SU-DHL-6 (cell line): ENCODE measurements around the gene LIG3.
A peak's percentile ranks its signal among the peaks of the same experiment; 100 is the strongest.

Source experiments
- H2AFZ ChIP-seq: fragments of 200-600 bp; sonication (generic); 2 replicates; pipeline ENCODE4 v1.6.1; 2014; ENCODE audit warnings: low read depth, mild to moderate bottlenecking, moderate library complexity, mixed read lengths, antibody characterized with exemption, low read length; ENCODE audit not compliant: severe bottlenecking
- H3F3A ChIP-seq: fragments of 200-600 bp; shearing (Covaris generic); 2 replicates; pipeline ENCODE4 v1.6.0; 2016; ENCODE audit warnings: antibody characterized with exemption, mild to moderate bottlenecking; ENCODE audit not compliant: insufficient read depth
- H3K27ac ChIP-seq: fragments of 200-600 bp; sonication (generic); 2 replicates; pipeline ENCODE4 v1.5.1; 2016; ENCODE audit warnings: low read depth, mild to moderate bottlenecking, low read length, moderate library complexity, mixed read lengths
- H3K27me3 ChIP-seq: fragments of 200-600 bp; sonication (generic), shearing (Covaris generic); 2 replicates; pipeline ENCODE4 v1.6.0; 2014; ENCODE audit warnings: mild to moderate bottlenecking, low read length
- H3K36me3 ChIP-seq: fragments of 200-600 bp; sonication (generic); 2 replicates; pipeline ENCODE4 v1.6.1; 2014; ENCODE audit warnings: mild to moderate bottlenecking, low read length, mixed read lengths
- H3K4me2 ChIP-seq: fragments of 300-600, 200-600 bp; shearing (Covaris generic), sonication (generic); 2 replicates; pipeline ENCODE4 v1.6.0; 2014; ENCODE audit warnings: low read length, low read depth, mild to moderate bottlenecking; ENCODE audit not compliant: poor library complexity, severe bottlenecking
- H3K4me3 ChIP-seq: fragments of 200-600 bp; sonication (generic); 2 replicates; pipeline ENCODE4 v1.5.1; 2014; ENCODE audit warnings: antibody characterized with exemption, low read length, mild to moderate bottlenecking, mixed read lengths; ENCODE audit not compliant: insufficient read depth, poor library complexity, severe bottlenecking
- H3K79me2 ChIP-seq: fragments of 200-600 bp; sonication (generic); 2 replicates; pipeline ENCODE4 v1.6.1; 2014; ENCODE audit warnings: mild to moderate bottlenecking, low read length, moderate library complexity; ENCODE audit not compliant: insufficient read depth
- H3K9ac ChIP-seq: fragments of 200-600 bp; sonication (generic); 2 replicates; pipeline ENCODE4 v1.7.0; 2014; ENCODE audit warnings: mild to moderate bottlenecking, low read length
- H3K9me2 ChIP-seq: fragments of 200-600 bp; sonication (generic); replicated peaks from 2 replicates; pipeline ENCODE4 v1.6.1; 2014; ENCODE audit warnings: low read length; ENCODE audit not compliant: insufficient read depth
- H3K9me3 ChIP-seq: fragments of 200-600 bp; sonication (generic); 2 replicates; pipeline ENCODE4 v1.6.1; 2014; ENCODE audit warnings: low read length, mixed read lengths; ENCODE audit not compliant: insufficient read depth
- H4K20me1 ChIP-seq: fragments of 200-600 bp; sonication (generic); 2 replicates; pipeline ENCODE4 v1.6.1; 2014; ENCODE audit warnings: low read depth, mild to moderate bottlenecking, antibody characterized with exemption, low read length, moderate library complexity, mixed read lengths
- EZH2phosphoT487 ChIP-seq: fragments of 200-600 bp; sonication (generic), shearing (Covaris generic); conservative IDR thresholded peaks from 2 replicates; pipeline ENCODE4 v1.6.1; 2018; ENCODE audit warnings: mild to moderate bottlenecking, antibody characterized with exemption, low read length, moderate library complexity, mixed read lengths
- TF ChIP-seq, protein P1 (sequence below): fragments of 200-600 bp; sonication (generic); IDR thresholded peaks from one replicate; pipeline ENCODE4 v1.5.1; 2017; ENCODE audit warnings: antibody characterized with exemption, mild to moderate bottlenecking, low read length, moderate library complexity; ENCODE audit not compliant: insufficient read depth, poor library complexity, severe bottlenecking

Gene LIG3

GRCh38 chr17:34979650-34980352 lies 511 bp upstream of the LIG3 start:
- Histone ChIP-seq H3K9me3 (no peaks in the 10 kb centered on the region), H3K4me2 (peak overlapping the region; percentile 97), H3K4me3 (peak overlapping the region; percentile 80), H3K9me2 (no peaks in the 10 kb centered on the region), H4K20me1 (no peaks in the 10 kb centered on the region), H3K9ac (peak overlapping the region; percentile 93), H3F3A (no peaks in the 10 kb centered on the region), H2AFZ (peak overlapping the region; percentile 99), H3K79me2 (peaks cover 10% of the 10 kb centered on the region; the same call in 1 of the 2 replicates), H3K36me3 (no peaks in the 10 kb centered on the region), H3K27me3 (no peaks in the 10 kb centered on the region), H3K27ac (peak overlapping the region; percentile 85)
- no peak for TF ChIP-seq EZH2phosphoT487
- TF ChIP-seq, protein P1, sequence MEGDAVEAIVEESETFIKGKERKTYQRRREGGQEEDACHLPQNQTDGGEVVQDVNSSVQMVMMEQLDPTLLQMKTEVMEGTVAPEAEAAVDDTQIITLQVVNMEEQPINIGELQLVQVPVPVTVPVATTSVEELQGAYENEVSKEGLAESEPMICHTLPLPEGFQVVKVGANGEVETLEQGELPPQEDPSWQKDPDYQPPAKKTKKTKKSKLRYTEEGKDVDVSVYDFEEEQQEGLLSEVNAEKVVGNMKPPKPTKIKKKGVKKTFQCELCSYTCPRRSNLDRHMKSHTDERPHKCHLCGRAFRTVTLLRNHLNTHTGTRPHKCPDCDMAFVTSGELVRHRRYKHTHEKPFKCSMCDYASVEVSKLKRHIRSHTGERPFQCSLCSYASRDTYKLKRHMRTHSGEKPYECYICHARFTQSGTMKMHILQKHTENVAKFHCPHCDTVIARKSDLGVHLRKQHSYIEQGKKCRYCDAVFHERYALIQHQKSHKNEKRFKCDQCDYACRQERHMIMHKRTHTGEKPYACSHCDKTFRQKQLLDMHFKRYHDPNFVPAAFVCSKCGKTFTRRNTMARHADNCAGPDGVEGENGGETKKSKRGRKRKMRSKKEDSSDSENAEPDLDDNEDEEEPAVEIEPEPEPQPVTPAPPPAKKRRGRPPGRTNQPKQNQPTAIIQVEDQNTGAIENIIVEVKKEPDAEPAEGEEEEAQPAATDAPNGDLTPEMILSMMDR = no peak

- Histone ChIP-seq H3K27ac (peak overlapping the region; percentile 85), H4K20me1 (no peaks in the 10 kb centered on the region), H3K27me3 (no peaks in the 10 kb centered on the region), H3K4me2 (peak overlapping the region; percentile 97), H3K4me3 (peak overlapping the region; percentile 80), H3K9me3 (no peaks in the 10 kb centered on the region), H3K9me2 (no peaks in the 10 kb centered on the region), H3K36me3 (no peaks in the 10 kb centered on the region), H3K9ac (peak overlapping the region; percentile 93), H2AFZ (peak overlapping the region; percentile 76), H3K79me2 (peaks cover 10% of the 10 kb centered on the region; the same call in 1 of the 2 replicates), H3F3A (no peaks in the 10 kb centered on the region)
- TF ChIP-seq, protein P1 = peak; percentile 24
- no peak for TF ChIP-seq EZH2phosphoT487
Measured at GRCh38 chr17:34980681-34981537, 597 bp downstream of the LIG3 start.

DNA sequence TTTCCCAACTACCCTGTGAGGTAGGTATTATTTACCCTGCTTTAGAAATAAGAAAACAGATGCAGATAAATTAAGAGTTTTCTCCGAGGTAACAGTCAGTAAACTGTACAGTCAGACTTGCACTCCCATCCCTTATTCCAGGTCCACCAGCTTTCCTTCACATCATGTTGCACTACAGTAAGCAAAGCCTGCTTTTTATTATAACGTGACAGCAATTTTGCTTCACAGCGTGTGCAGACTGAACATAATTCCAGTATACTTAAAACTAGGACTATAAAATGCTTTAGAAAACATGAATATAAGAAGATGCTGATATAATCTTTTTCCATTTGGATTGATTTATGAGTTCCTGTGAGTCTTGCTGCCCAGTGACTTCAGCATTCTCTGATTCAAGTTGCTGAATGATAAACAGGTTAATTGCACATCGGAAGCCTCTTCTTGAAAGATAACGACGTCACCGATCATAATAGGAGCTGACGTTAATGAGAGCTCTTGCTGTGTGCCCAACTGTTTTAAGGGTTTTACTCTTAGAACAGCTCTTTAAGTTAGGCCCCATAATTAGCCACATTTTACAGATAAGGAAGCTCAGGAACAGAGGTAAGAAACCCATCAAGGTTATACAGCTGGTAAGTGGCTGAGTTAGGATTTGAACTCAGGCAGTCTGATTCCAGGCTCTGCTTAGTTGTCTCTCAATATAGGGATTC lies 1.4 kb downstream of the LIG3 start:
- Histone ChIP-seq H3K27me3 (no peaks in the 10 kb centered on the region), H3K27ac (peak overlapping the region; percentile 85), H3K4me2 (peak overlapping the region; percentile 97), H3K36me3 (no peaks in the 10 kb centered on the region), H3K79me2 (peaks cover 10% of the 10 kb centered on the region; the same call in 1 of the 2 replicates), H3K9ac (peak overlapping the region; percentile 93), H3K9me2 (no peaks in the 10 kb centered on the region), H3F3A (no peaks in the 10 kb centered on the region), H3K4me3 (peak overlapping the region; percentile 80), H4K20me1 (no peaks in the 10 kb centered on the region), H2AFZ (peak overlapping the region; percentile 76), H3K9me3 (no peaks in the 10 kb centered on the region)
- TF ChIP-seq, protein P1 = no peak
- TF ChIP-seq EZH2phosphoT487 = no peak
